Mesodermal cell (in vitro differentiated cells): ENCODE data around the gene MRPS24.

Experiments used
- H3K27ac ChIP-seq: 2 replicates; pipeline ENCODE4 v1.7.0; 2013; ENCODE audit warnings: mild to moderate bottlenecking, low read depth, low read length, moderate library complexity; ENCODE audit not compliant: severe bottlenecking
- H3K36me3 ChIP-seq: 2 replicates; pipeline ENCODE4 v1.7.1; 2013; ENCODE audit warnings: mild to moderate bottlenecking, low read length, moderate library complexity; ENCODE audit not compliant: control insufficient read depth, insufficient read depth
- H3K4me1 ChIP-seq: one replicate; pipeline ENCODE4 v1.7.1; 2013; ENCODE audit warnings: mild to moderate bottlenecking, low read length; ENCODE audit not compliant: insufficient read depth, control insufficient read depth, poor library complexity, severe bottlenecking
- H3K4me3 ChIP-seq: 2 replicates; pipeline ENCODE4 v1.7.0; 2013; ENCODE audit warnings: low read length, control low read depth, mild to moderate bottlenecking; ENCODE audit not compliant: insufficient read depth, poor library complexity, severe bottlenecking; ENCODE audit errors: extremely low read depth
- H3K9me3 ChIP-seq: 2 replicates; pipeline ENCODE4 v1.7.1; 2013; ENCODE audit warnings: mild to moderate bottlenecking, low read length, moderate library complexity; ENCODE audit not compliant: control insufficient read depth
- WGBS, 2 experiments: methylation state at CpG; one replicate each; pipeline ENCODE4 v1.1.5; 2013; ENCODE audit warnings: missing lambda C conversion rate in 2 of 2; ENCODE audit not compliant: insufficient coverage in 2 of 2; 5-methylcytosine and 5-hydroxymethylcytosine counted together

Gene MRPS24

DNA sequence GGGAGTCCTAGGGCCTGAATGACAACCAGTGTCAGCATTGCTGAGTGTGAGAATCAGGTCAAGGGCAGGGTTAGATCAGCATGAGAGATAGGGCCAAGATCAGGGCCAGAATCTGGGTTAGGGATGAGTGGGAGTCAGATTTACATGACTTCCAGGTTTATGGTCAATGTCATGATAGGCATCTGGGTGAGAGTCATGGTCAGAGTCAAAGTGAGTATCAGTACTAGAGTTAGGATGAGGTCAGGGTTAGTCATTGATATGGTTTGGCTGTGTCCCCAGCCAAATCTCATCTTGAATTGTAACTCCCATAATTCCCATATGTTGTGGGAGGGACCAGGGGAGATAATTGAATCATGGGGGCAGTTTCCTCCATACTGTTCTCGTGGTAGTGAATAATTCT lies 12.3 kb downstream of the MRPS24 start:
- Histone ChIP-seq H3K4me3 (no peak overlapping the region), H3K4me1 (no peaks in the 10 kb centered on the region), H3K9me3 (no peaks in the 10 kb centered on the region), H3K36me3 (no peaks in the 10 kb centered on the region), H3K27ac (no peak overlapping the region)
- 88% methylated on average over 1 of the region's 1 CpG; no CpG with 5 or more reads in 1 of the 2 experiments for WGBS, 2 experiments

DNA sequence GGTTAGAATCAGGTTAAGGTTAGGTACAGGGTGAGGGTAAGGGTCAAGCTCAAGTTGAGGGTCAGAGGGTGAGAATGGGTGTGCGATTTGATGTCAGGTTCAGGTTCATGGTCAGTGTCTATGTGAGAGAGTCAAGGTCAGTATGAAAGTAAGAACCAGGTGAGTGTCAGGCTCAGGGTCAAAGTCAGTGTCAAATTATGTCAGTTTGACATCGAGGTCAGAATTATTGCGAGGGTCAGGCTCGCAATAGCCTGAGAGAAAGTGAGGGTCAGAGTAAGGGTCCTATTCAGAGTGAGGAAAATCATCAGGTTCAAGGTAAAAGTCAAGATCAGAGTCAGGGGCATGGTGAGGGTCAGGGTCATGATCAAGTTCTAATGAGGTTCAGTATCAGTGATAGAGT lies 13.0 kb downstream of the MRPS24 start:
- no peaks in the 10 kb centered on the region for H3K9me3 ChIP-seq
- no peak overlapping the region for H3K27ac ChIP-seq
- H3K4me3 ChIP-seq = no peak overlapping the region
- 92 to 93% methylated on average over 4 of the region's 4 CpGs for WGBS, 2 experiments
- no peaks in the 10 kb centered on the region for H3K36me3 ChIP-seq
- no peaks in the 10 kb centered on the region for H3K4me1 ChIP-seq

DNA sequence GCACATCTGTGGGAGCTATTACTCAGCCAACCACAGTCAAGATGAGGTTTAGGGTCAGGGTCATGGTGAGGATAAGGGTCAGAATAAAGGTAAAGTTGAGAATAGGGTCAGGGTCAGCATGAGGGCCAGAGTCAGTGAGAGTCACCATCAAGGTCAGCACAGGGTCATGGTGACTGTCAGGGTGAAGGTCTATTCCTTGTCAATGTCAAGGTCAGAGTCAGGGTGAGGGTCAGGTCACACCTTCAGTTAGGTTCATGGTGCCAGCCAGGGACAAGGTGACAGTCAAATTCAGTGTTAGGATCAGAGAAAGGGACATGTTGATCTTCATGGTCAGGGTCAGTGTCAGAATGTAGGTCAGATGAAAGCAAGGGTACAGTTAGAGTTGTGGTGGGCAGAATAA lies 14.1 kb downstream of the MRPS24 start:
- Histone ChIP-seq H3K4me1 (no peaks in the 10 kb centered on the region), H3K36me3 (no peaks in the 10 kb centered on the region), H3K27ac (no peak overlapping the region), H3K9me3 (no peaks in the 10 kb centered on the region), H3K4me3 (no peak overlapping the region)

DNA sequence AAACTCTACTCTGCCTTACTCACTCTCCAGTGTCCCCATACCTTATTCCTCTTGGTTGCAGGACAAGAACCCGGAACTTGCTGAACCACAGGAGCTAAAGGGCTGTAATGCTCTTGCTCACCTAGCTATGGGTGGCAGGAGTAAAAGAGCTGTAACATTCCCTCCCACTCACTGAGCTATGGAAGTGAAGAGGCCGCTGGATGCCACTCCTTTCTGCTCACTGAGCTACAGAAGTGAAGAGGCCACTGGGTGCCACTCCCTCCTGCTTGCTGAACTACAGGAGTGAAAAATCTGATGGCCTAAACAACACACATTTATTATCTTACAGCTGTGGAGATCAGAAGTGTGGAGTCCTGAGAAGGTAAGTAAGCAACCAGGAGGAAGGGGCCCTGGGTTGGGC lies 17.5 kb downstream of the MRPS24 start:
- no peaks in the 10 kb centered on the region for H3K9me3 ChIP-seq
- no peaks in the 10 kb centered on the region for H3K4me1 ChIP-seq
- no peak overlapping the region for H3K4me3 ChIP-seq
- no peak overlapping the region for H3K27ac ChIP-seq
- 80% methylated on average over 1 of the region's 2 CpGs; no CpG with 5 or more reads in 1 of the 2 experiments for WGBS, 2 experiments
- no peaks in the 10 kb centered on the region for H3K36me3 ChIP-seq

DNA sequence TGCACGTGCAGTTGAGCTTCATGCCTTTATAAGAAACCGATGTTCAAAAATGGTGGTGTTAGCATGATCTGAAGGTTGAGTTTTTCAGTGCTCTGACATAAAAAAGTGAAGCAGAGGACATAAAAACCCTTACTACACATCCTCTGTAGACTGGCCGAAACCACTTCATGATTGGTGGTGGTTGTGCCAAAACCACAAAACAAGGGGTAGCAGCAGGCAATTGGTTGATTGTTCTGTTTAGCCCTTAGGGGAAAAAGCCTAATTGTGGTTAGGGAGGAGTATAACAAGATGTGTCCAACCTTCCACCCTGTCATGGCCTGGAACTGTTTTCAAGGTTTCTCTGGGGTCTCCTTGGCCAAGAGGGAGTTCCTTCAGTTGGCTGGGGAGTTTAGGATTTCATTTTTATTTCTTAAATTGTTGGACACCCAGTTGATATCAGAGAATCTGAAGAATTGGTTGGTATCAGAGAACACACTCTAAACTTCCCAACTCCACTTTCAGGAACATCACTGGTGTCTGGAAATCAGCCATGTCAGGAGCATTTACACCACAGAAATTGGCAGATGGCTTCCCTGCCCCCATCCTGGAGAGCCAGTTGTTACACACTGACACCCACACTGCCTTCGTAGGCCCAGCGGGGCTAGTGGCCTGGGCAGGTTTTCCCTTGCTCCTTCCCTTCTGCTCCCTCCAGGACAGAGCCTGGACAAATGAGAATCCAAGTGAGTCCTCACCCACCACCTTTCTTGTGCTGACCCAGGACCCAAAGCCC lies 18.8 kb downstream of the MRPS24 start:
- 91 to 94% methylated on average over 3 of the region's 5 CpGs for WGBS, 2 experiments
- H3K27ac ChIP-seq = no peak overlapping the region
- H3K4me1 ChIP-seq = no peaks in the 10 kb centered on the region
- no peaks in the 10 kb centered on the region for H3K9me3 ChIP-seq
- no peaks in the 10 kb centered on the region for H3K36me3 ChIP-seq
- H3K4me3 ChIP-seq = no peak overlapping the region

GRCh38 chr7:43849047-43849446 lies 20.3 kb downstream of the MRPS24 start:
- WGBS, 2 experiments = no CpG with 5 or more reads among the region's 2 CpGs
- H3K36me3 ChIP-seq = no peaks in the 10 kb centered on the region

DNA sequence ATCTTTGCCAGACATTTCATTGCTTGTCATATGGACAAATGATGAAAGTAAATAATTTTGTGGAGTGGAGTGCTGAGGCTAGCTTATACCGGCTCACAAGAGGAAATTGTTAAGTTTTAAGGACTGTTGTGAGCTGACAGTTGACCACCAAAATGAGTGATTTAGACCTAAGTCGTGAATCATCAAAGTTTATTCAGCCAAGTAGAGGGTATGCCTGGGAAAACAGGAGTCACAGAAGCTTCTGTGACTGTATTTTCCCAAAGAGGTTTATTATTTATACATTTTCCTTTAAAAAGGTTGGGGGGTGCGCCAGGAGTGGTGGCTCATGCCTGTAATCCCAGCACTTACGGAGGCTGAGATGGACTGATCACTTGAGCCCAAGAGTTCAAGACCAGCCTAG lies 21.8 kb downstream of the MRPS24 start:
- no peak overlapping the region for H3K4me3 ChIP-seq
- no peaks in the 10 kb centered on the region for H3K4me1 ChIP-seq
- H3K27ac ChIP-seq = no peak overlapping the region
- no peaks in the 10 kb centered on the region for H3K36me3 ChIP-seq
- H3K9me3 ChIP-seq = no peaks in the 10 kb centered on the region
- WGBS, 2 experiments = 83 to 92% methylated on average over 1 to 2 of the region's 4 CpGs

More at GRCh38 chr7:43849047-43849446, 20.3 kb downstream of the MRPS24 start:
- H3K27ac ChIP-seq = no peak overlapping the region
- H3K9me3 ChIP-seq = no peaks in the 10 kb centered on the region
- no peaks in the 10 kb centered on the region for H3K4me1 ChIP-seq
- H3K4me3 ChIP-seq = no peak overlapping the region

GRCh38 chr7:43844662-43845061 lies 24.7 kb downstream of the MRPS24 start:
- 89% methylated on average over 2 of the region's 2 CpGs; no CpG with 5 or more reads in 1 of the 2 experiments for WGBS, 2 experiments
- H3K27ac ChIP-seq = no peak overlapping the region
- H3K36me3 ChIP-seq = no peaks in the 10 kb centered on the region
- no peak overlapping the region for H3K4me3 ChIP-seq
- H3K4me1 ChIP-seq = no peaks in the 10 kb centered on the region
- H3K9me3 ChIP-seq = no peaks in the 10 kb centered on the region

GRCh38 chr7:43844257-43844656 lies 25.1 kb downstream of the MRPS24 start:
- H3K9me3 ChIP-seq = no peaks in the 10 kb centered on the region
- H3K36me3 ChIP-seq = no peaks in the 10 kb centered on the region
- H3K4me3 ChIP-seq = no peak overlapping the region
- 92% methylated on average over 2 of the region's 2 CpGs; no CpG with 5 or more reads in 1 of the 2 experiments for WGBS, 2 experiments
- no peaks in the 10 kb centered on the region for H3K4me1 ChIP-seq
- H3K27ac ChIP-seq = no peak overlapping the region

GRCh38 chr7:43843296-43843695 lies 26.0 kb downstream of the MRPS24 start:
- Histone ChIP-seq H3K9me3 (no peaks in the 10 kb centered on the region), H3K4me1 (no peaks in the 10 kb centered on the region), H3K36me3 (no peaks in the 10 kb centered on the region), H3K4me3 (no peak overlapping the region), H3K27ac (no peak overlapping the region)
- 90 to 97% methylated on average over 3 to 4 of the region's 4 CpGs for WGBS, 2 experiments

DNA sequence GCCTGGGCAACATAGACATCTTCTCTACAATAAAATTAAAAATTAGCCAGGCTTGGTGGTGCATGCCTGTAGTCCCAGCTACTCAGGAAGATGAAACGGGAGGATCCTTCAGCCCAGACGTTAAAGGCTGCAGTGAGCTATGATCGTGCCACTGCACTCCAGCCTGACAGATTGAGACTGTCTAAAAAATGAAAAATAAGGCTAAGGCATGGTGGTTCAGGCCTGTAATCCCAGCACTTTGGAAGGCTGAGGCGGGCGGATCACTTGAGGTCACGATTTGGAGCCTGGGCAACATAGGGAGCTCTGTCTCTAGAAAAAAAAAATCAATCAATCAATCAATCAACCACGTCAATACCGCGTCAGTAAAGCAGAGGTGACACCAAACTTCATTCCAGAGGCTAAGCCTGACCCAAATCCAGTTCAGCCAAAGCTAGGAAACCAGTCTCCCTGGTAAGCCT lies 31.1 kb downstream of the MRPS24 start:
- no peak overlapping the region for H3K27ac ChIP-seq
- no peaks in the 10 kb centered on the region for H3K4me1 ChIP-seq
- H3K36me3 ChIP-seq = no peaks in the 10 kb centered on the region
- H3K4me3 ChIP-seq = no peak overlapping the region
- H3K9me3 ChIP-seq = no peaks in the 10 kb centered on the region
- 91 to 92% methylated on average over 8 to 9 of the region's 9 CpGs for WGBS, 2 experiments
